H1 (cell line): ENCODE data around the gene GIPR. TPM values are rescaled to one million over a fixed set of nuclear protein-coding genes. Genes with fewer than 3 reads are reported as not detected.

ENCODE experiments used
- CTCF ChIA-PET: fragments of 300-600 bp; sonication (Branson Sonifier 250); formaldehyde crosslinking; loops from one replicate; lab custom pipeline; 2021; ENCODE audit not compliant: partially characterized antibody; lab: Charles Lee
- POLR2A ChIA-PET: fragments of 300-600 bp; sonication (Branson Sonifier 250); formaldehyde crosslinking; loops from one replicate; lab custom pipeline; 2021; ENCODE audit warnings: inconsistent platforms; ENCODE audit not compliant: partially characterized antibody; lab: Charles Lee
- DNase-seq, 2 experiments: peaks; one replicate each; pipeline versions ENCODE4 v3.0.0 to v3.0.0-alpha.2; 2010 to 2022; ENCODE audit warnings: low spot score in 2 of 2, low read depth in 1 of 2, mixed read lengths in 1 of 2
- FAIRE-seq: peaks from 2 replicates; lab custom pipeline; 2011; peaks lifted over from hg19 to GRCh38; lab: Jason Lieb, UNC
- H2AFZ ChIP-seq: 2 replicates; pipeline ENCODE4 v1.8.1; 2012; ENCODE audit warnings: low read length, inconsistent platforms
- H2AK5ac ChIP-seq: 2 replicates; pipeline ENCODE4 v1.6.1; 2013; ENCODE audit warnings: low read depth, low read length
- H2BK120ac ChIP-seq: replicated peaks from 2 replicates; pipeline ENCODE3; 2013; ENCODE audit warnings: low read depth, low read length, inconsistent platforms
- H2BK12ac ChIP-seq: 2 replicates; pipeline ENCODE4 v1.6.1; 2013; ENCODE audit warnings: low read depth, low read length
- H2BK15ac ChIP-seq: 2 replicates; pipeline ENCODE4 v1.6.1; 2013; ENCODE audit warnings: low read length
- H2BK20ac ChIP-seq: 2 replicates; pipeline ENCODE4 v1.6.1; 2013; ENCODE audit warnings: low read length
- H2BK5ac ChIP-seq: 2 replicates; pipeline ENCODE4 v1.6.1; 2013; ENCODE audit warnings: low read depth, low read length
- H3K14ac ChIP-seq: 2 replicates; pipeline ENCODE4 v1.6.1; 2013; ENCODE audit warnings: inconsistent platforms; ENCODE audit not compliant: insufficient read length
- H3K18ac ChIP-seq: 2 replicates; pipeline ENCODE4 v1.6.1; 2013; ENCODE audit warnings: low read length; ENCODE audit errors: extremely low read depth
- H3K23ac ChIP-seq: 2 replicates; pipeline ENCODE4 v1.6.1; 2013; ENCODE audit warnings: inconsistent platforms; ENCODE audit not compliant: insufficient read length
- H3K23me2 ChIP-seq: 2 replicates; pipeline ENCODE4 v1.6.1; 2013; ENCODE audit warnings: low read depth, low read length
- H3K27ac ChIP-seq: 2 replicates; pipeline ENCODE4 v1.6.1; 2011; ENCODE audit warnings: low read depth, low read length, inconsistent platforms
- H3K27me3 ChIP-seq, 4 experiments: replicated peaks in 1 of 4; 1 replicate in 1 of 4; 2 replicates in 3 of 4; pipeline versions ENCODE4 v1.6.1 to v1.8.1; 2011 to 2013; ENCODE audit warnings: low read length in 3 of 4, mild to moderate bottlenecking in 3 of 4, inconsistent platforms in 2 of 4, mixed read lengths in 2 of 4, moderate library complexity in 1 of 4; ENCODE audit not compliant: control insufficient read depth in 3 of 4, insufficient read depth in 3 of 4; ENCODE audit errors: extremely low read depth in 1 of 4
- H3K36me3 ChIP-seq, 4 experiments: 2 replicates each; pipeline versions ENCODE4 v1.6.1 to v1.8.1; 2011 to 2013; ENCODE audit warnings: mild to moderate bottlenecking in 4 of 4, low read length in 3 of 4, moderate library complexity in 2 of 4, control low read depth in 1 of 4, inconsistent platforms in 1 of 4; ENCODE audit not compliant: insufficient read depth in 4 of 4, control insufficient read depth in 2 of 4
- H3K4ac ChIP-seq: replicated peaks from 2 replicates; pipeline ENCODE3; 2013; ENCODE audit warnings: low read length, low read depth, mixed read lengths, inconsistent platforms; ENCODE audit not compliant: insufficient read length
- H3K4me1 ChIP-seq, 4 experiments: replicated peaks in 1 of 4; 1 replicate in 1 of 4; 2 replicates in 3 of 4; pipeline versions ENCODE4 v1.6.1 to v1.8.1; 2011 to 2013; ENCODE audit warnings: low read length in 3 of 4, inconsistent platforms in 2 of 4, mixed read lengths in 1 of 4; ENCODE audit not compliant: insufficient read depth in 4 of 4, control insufficient read depth in 3 of 4
- H3K4me2 ChIP-seq, 2 experiments: 2 replicates each; pipeline versions ENCODE4 v1.6.1 to v1.8.1; 2011 to 2013; ENCODE audit warnings: low read depth in 2 of 2, low read length in 2 of 2, control low read depth in 1 of 2, inconsistent platforms in 1 of 2, mild to moderate bottlenecking in 1 of 2; ENCODE audit not compliant: insufficient read depth in 1 of 2
- H3K4me3 ChIP-seq, 4 experiments: fragments of 200-600, 300-600 bp in 1 of 4; sonication (generic), shearing (Covaris generic), sonication (Bioruptor Twin) in 1 of 4; 2 replicates each; pipeline versions ENCODE4 v1.5.1 to v1.8.1; 2011 to 2016; ENCODE audit warnings: low read length in 4 of 4, low read depth in 3 of 4, control low read depth in 2 of 4, inconsistent platforms in 2 of 4, mild to moderate bottlenecking in 2 of 4, mixed read lengths in 1 of 4, moderate library complexity in 1 of 4; ENCODE audit not compliant: insufficient read depth in 2 of 4; ENCODE audit errors: extremely low read depth in 1 of 4
- H3K56ac ChIP-seq: replicated peaks from 2 replicates; pipeline ENCODE3; 2013; ENCODE audit warnings: low read depth, mild to moderate bottlenecking, mixed read lengths, low read length, inconsistent platforms; ENCODE audit not compliant: insufficient read length
- H3K79me1 ChIP-seq: 2 replicates; pipeline ENCODE4 v1.6.1; 2013; ENCODE audit warnings: low read depth, low read length, control low read depth
- H3K79me2 ChIP-seq, 2 experiments: 2 replicates each; pipeline versions ENCODE4 v1.6.1 to v1.8.1; 2012 to 2013; ENCODE audit warnings: low read length in 2 of 2, mild to moderate bottlenecking in 2 of 2, inconsistent platforms in 1 of 2; ENCODE audit not compliant: insufficient read depth in 2 of 2, control insufficient read depth in 1 of 2
- H3K9ac ChIP-seq, 4 experiments: replicated peaks in 1 of 4; 1 replicate in 1 of 4; 2 replicates in 3 of 4; pipeline versions ENCODE4 v1.6.1 to v1.8.1; 2011 to 2013; ENCODE audit warnings: low read depth in 3 of 4, low read length in 3 of 4, control low read depth in 2 of 4, mild to moderate bottlenecking in 2 of 4, moderate library complexity in 2 of 4, inconsistent platforms in 1 of 4; ENCODE audit errors: extremely low read depth in 1 of 4
- H3K9me3 ChIP-seq, 2 experiments: 2 replicates each; pipeline versions ENCODE4 v1.6.1 to v1.8.1; 2012 to 2013; ENCODE audit warnings: mild to moderate bottlenecking in 2 of 2, moderate library complexity in 2 of 2, control low read depth in 1 of 2, inconsistent platforms in 1 of 2, low read depth in 1 of 2, low read length in 1 of 2, mixed read lengths in 1 of 2; ENCODE audit not compliant: insufficient read depth in 2 of 2
- H4K20me1 ChIP-seq, 2 experiments: replicated peaks in 1 of 2; 2 replicates each; pipeline versions ENCODE3 to v1.8.1; 2011 to 2013; ENCODE audit warnings: inconsistent platforms in 2 of 2, low read length in 2 of 2, mild to moderate bottlenecking in 1 of 2; ENCODE audit not compliant: insufficient read depth in 2 of 2, control insufficient read depth in 1 of 2
- H4K5ac ChIP-seq: 2 replicates; pipeline ENCODE4 v1.6.1; 2013; ENCODE audit warnings: low read length, low read depth, mixed read lengths, inconsistent platforms; ENCODE audit not compliant: insufficient read length
- H4K8ac ChIP-seq: 2 replicates; pipeline ENCODE4 v1.8.0; 2013; ENCODE audit warnings: mild to moderate bottlenecking, moderate library complexity, low read length, inconsistent platforms; ENCODE audit not compliant: insufficient read depth; ENCODE audit errors: extremely low read depth
- H4K91ac ChIP-seq: replicated peaks from 2 replicates; pipeline ENCODE3; 2013; ENCODE audit warnings: low read length, mixed read lengths, inconsistent platforms; ENCODE audit not compliant: insufficient read length
- ATF2 ChIP-seq: IDR thresholded peaks from 2 replicates; pipeline ENCODE4 v1.6.1; 2012; ENCODE audit warnings: low read length, inconsistent platforms
- BACH1 ChIP-seq: IDR thresholded peaks from 2 replicates; pipeline ENCODE4 v1.6.1; 2012; ENCODE audit warnings: low read length, improper control_type of control experiment
- CHD2 ChIP-seq: IDR thresholded peaks from 2 replicates; pipeline ENCODE4 v1.6.1; 2012; ENCODE audit warnings: low read length, improper control_type of control experiment
- CREB1 ChIP-seq: IDR thresholded peaks from 2 replicates; pipeline ENCODE4 v1.6.1; 2012; ENCODE audit warnings: inconsistent platforms
- EZH2 ChIP-seq: fragments of 200-600 bp; sonication (generic); IDR thresholded peaks from 2 replicates; pipeline ENCODE4 v1.7.1; 2012; ENCODE audit warnings: low read depth, mild to moderate bottlenecking, moderate library complexity, low read length, inconsistent platforms; ENCODE audit not compliant: severe bottlenecking
- GTF2F1 ChIP-seq: IDR thresholded peaks from 2 replicates; pipeline ENCODE4 v1.6.1; 2012; ENCODE audit warnings: low read depth, low read length, improper control_type of control experiment, borderline replicate concordance
- POLR2A ChIP-seq, 2 experiments: IDR thresholded peaks; 1 replicate in 1 of 2; 2 replicates in 1 of 2; pipeline ENCODE4 v1.6.1; 2011; ENCODE audit warnings: low read depth in 2 of 2, low read length in 2 of 2, mild to moderate bottlenecking in 2 of 2; ENCODE audit errors: control extremely low read depth in 1 of 2
- POU5F1 ChIP-seq: IDR thresholded peaks from 2 replicates; pipeline ENCODE4 v1.6.1; 2011; ENCODE audit warnings: low read depth, mild to moderate bottlenecking, low read length, moderate library complexity
- RAD21 ChIP-seq, 2 experiments: IDR thresholded peaks in 1 of 2; conservative IDR thresholded peaks in 1 of 2; 2 replicates each; pipeline ENCODE4 v1.6.1; 2011; ENCODE audit warnings: low read depth in 2 of 2, low read length in 2 of 2, improper control_type of control experiment in 1 of 2, inconsistent platforms in 1 of 2, mild to moderate bottlenecking in 1 of 2, moderate library complexity in 1 of 2
- SP4 ChIP-seq: IDR thresholded peaks from 2 replicates; pipeline ENCODE4 v1.6.1; 2012; ENCODE audit warnings: low read length, inconsistent platforms
- TEAD4 ChIP-seq: IDR thresholded peaks from 2 replicates; pipeline ENCODE4 v1.6.1; 2012; ENCODE audit warnings: low read depth, low read length, inconsistent platforms, mixed read lengths
- USF2 ChIP-seq: IDR thresholded peaks from 2 replicates; pipeline ENCODE4 v1.6.1; 2011; ENCODE audit warnings: low read length, improper control_type of control experiment
- WGBS, 2 experiments: shearing (Covaris generic) in 1 of 2; methylation state at CpG; one replicate each; pipeline versions ENCODE4 v1.1.6 to v1.1.7; 2013 to 2015; ENCODE audit warnings: low lambda C conversion rate in 2 of 2, mixed read lengths in 2 of 2, inconsistent platforms in 1 of 2, low coverage in 1 of 2, missing lambda C conversion rate in 1 of 2; ENCODE audit not compliant: insufficient replicate concordance in 2 of 2, insufficient coverage in 1 of 2, insufficient read length in 1 of 2; ENCODE audit errors: extremely low coverage in 1 of 2, missing lambda C conversion rate in 1 of 2; 5-methylcytosine and 5-hydroxymethylcytosine counted together
- polyA plus RNA-seq, 7 experiments: library from polyadenylated mRNA; depleted of rRNA in 3 of 7; stranded (reverse) in 5 of 7; unstranded in 2 of 7; fragments of >200 nt in 5 of 7; fragments of 200-250 nt in 2 of 7; gene quantifications; 1 replicate in 5 of 7; 2 replicates in 1 of 7; 4 replicates in 1 of 7; pipeline versions ENCODE4 v1.2.1 to v1.2.3, GENCODE V29; 2011 to 2013; ENCODE audit warnings: missing spikeins in 2 of 7, mixed read lengths in 2 of 7
- total RNA-seq: library from RNA; stranded (reverse); fragmentation: NEBNext Ultra II Directional; extraction: Animal tissue kit (Norgen Biotek cat#: 25700); gene quantifications from 2 replicates; pipeline ENCODE4 v1.2.1, GENCODE V29; 2021

Gene GIPR
- total and polyA plus RNA-seq, 2 of the 8 experiments (the other 6 are each of a cell fraction or from before 2014, with no cell fraction given): 0.42 to 1.3 TPM

DNA sequence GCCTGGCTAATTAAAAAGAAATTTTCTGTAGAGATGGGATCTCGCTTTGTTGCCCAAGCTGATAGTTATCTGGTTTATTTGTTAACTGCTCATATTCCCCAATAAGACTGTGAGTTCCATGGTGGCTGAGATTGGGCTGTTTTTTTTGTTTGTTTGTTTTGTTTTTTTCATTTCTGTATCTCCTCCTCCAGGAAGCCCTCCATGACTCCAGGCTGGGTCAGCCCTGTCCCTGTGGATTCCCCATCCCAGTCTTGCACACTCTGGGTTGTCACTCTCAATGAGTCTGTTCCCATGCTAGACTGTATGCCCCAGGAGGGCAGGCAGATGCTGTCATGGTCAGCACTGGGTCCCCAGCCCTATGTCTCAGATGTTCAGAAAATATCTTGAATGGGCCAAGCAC is 31.7 kb upstream of the GIPR start:
- H2BK12ac ChIP-seq: no peak overlapping the region
- WGBS, 2 experiments: 90% methylated on average over 1 of the region's 1 CpG; no CpG with 5 or more reads in 1 of the 2 experiments
- TF ChIP-seq CREB1: no peak
- no peak for TF ChIP-seq EZH2
- TF ChIP-seq TEAD4: no peak
- no peak for TF ChIP-seq POU5F1
- no peak for TF ChIP-seq POLR2A (IDR thresholded peaks at IDR 0.05; ENCODE audit: control extremely low read depth in 1 of 2, low read depth in 2 of 2, low read length in 2 of 2)
- TF ChIP-seq SP4: no peak
- no peak for TF ChIP-seq ATF2
- no peak for TF ChIP-seq CHD2
- no peak for TF ChIP-seq USF2
- no peak for TF ChIP-seq BACH1
- no peak for TF ChIP-seq GTF2F1
- no peak for TF ChIP-seq RAD21 (IDR thresholded peaks at IDR 0.05 in 1 of 2, conservative IDR thresholded peaks at IDR 0.05 in 1 of 2; ENCODE audit: low read depth in 2 of 2, low read length in 2 of 2)

More for the DNA sequence above, 31.7 kb upstream of the GIPR start:
- no peak overlapping the region for H3K4me3 ChIP-seq
- H2BK5ac ChIP-seq: no peak overlapping the region
- ChIA-PET CTCF (interaction anchor here (8.4 kb wide), 1 partner anchor 30 kb away, joined by 135 read pairs; the partner anchor contains the start of gene GPR4), POLR2A (interaction anchor here (10.3 kb wide), 1 partner anchor 18 kb away, joined by 119 read pairs; no protein-coding TSS in a partner anchor)
- H4K91ac ChIP-seq: no peak overlapping the region
- no peak overlapping the region for H3K27ac ChIP-seq
- no peak overlapping the region for H3K9ac ChIP-seq
- H3K9me3 ChIP-seq: no peaks in the 10 kb centered on the region
- no peak overlapping the region for H3K18ac ChIP-seq
- no peak overlapping the region for H3K14ac ChIP-seq
- H4K5ac ChIP-seq: no peak overlapping the region
- H2AK5ac ChIP-seq: peak overlapping the region; percentile 75; the same call in 1 of the 2 replicates
- no peaks in the 10 kb centered on the region for H4K20me1 ChIP-seq
- H2BK20ac ChIP-seq: no peak overlapping the region
- no peak overlapping the region for H2AFZ ChIP-seq
- H3K56ac ChIP-seq: no peak overlapping the region
- no peaks in the 10 kb centered on the region for H3K36me3 ChIP-seq
- no peaks in the 10 kb centered on the region for H3K27me3 ChIP-seq
- H4K8ac ChIP-seq: no peak overlapping the region
- no peak overlapping the region; the same call in 1 of the 2 replicates for H2BK15ac ChIP-seq
- no peak for DNase-seq
- H3K4me2 ChIP-seq: no peak overlapping the region
- H3K4ac ChIP-seq: no peak overlapping the region
- no peaks in the 10 kb centered on the region for H3K79me2 ChIP-seq
- peaks cover 13% of the 10 kb centered on the region for H3K23me2 ChIP-seq
- no peak overlapping the region for H3K23ac ChIP-seq
- H3K4me1 ChIP-seq: peaks cover 4 to 15% (median 9%) of the 10 kb centered on the region in 4 experiments
- no peak overlapping the region for H2BK120ac ChIP-seq
- FAIRE-seq: no peak
- no peaks in the 10 kb centered on the region for H3K79me1 ChIP-seq
